Endothelial cell of umbilical vein (primary cell): Measurements from ENCODE around the gene SUOX. TPM values are rescaled to one million over a fixed set of nuclear protein-coding genes. Genes with fewer than 3 reads are reported as not detected.

ENCODE experiments used
- BruUV-seq: library from RNA; stranded (reverse); fragments of 400-500 nt; replicated peaks from 2 replicates; lab custom pipeline; 2021; lab: Mats Ljungman, UMichigan
- CTCF ChIA-PET: fragments of 300-600, 350-600 bp; sonication (Branson Sonifier 250); formaldehyde crosslinking; loops from one replicate; lab custom pipeline; 2021; ENCODE audit warnings: antibody characterized with exemption, inconsistent platforms; lab: Charles Lee
- POLR2A ChIA-PET: fragments of 300-600, 350-600 bp; sonication (Branson Sonifier 250); formaldehyde crosslinking; loops from one replicate; lab custom pipeline; 2021; ENCODE audit warnings: antibody characterized with exemption, inconsistent platforms; lab: Charles Lee
- DNase-seq: peaks from one replicate; pipeline ENCODE4 v3.0.0-alpha.2; 2011; ENCODE audit warnings: low read depth, low spot score
- FAIRE-seq: peaks from 2 replicates; lab custom pipeline; 2011; peaks lifted over from hg19 to GRCh38; lab: Jason Lieb, UNC
- H2AFZ ChIP-seq: 2 replicates; pipeline ENCODE4 v1.6.0; 2012; ENCODE audit warnings: low read depth, low read length, control low read depth, inconsistent platforms
- H3K27ac ChIP-seq: 2 replicates; pipeline ENCODE4 v1.5.1; 2011; ENCODE audit warnings: low read depth, mild to moderate bottlenecking, control low read depth, low read length, moderate library complexity; ENCODE audit not compliant: insufficient read depth
- H3K27me3 ChIP-seq, 2 experiments: 2 replicates each; pipeline versions ENCODE4 v1.6.0 to v1.6.1; 2011; ENCODE audit warnings: low read length in 2 of 2, mixed read lengths in 1 of 2; ENCODE audit not compliant: control insufficient read depth in 2 of 2, insufficient read depth in 2 of 2
- H3K36me3 ChIP-seq, 2 experiments: 2 replicates in 1 of 2; 3 replicates in 1 of 2; pipeline ENCODE4 v1.5.1; 2011; ENCODE audit warnings: low read length in 2 of 2, mild to moderate bottlenecking in 1 of 2, moderate library complexity in 1 of 2; ENCODE audit not compliant: control insufficient read depth in 2 of 2, insufficient read depth in 2 of 2; ENCODE audit errors: extremely low read depth in 1 of 2
- H3K4me1 ChIP-seq: 3 replicates; pipeline ENCODE4 v1.5.1; 2011; ENCODE audit warnings: mild to moderate bottlenecking, low read length; ENCODE audit not compliant: control insufficient read depth, insufficient read depth; ENCODE audit errors: extremely low read depth
- H3K4me2 ChIP-seq: 2 replicates; pipeline ENCODE4 v1.6.1; 2011; ENCODE audit warnings: low read length, control low read depth, mixed read lengths; ENCODE audit not compliant: insufficient read depth
- H3K4me3 ChIP-seq, 3 experiments: fragments of 200-600 bp in 1 of 3; sonication (generic), shearing (Covaris generic) in 1 of 3; replicated peaks in 1 of 3; 2 replicates each; pipeline ENCODE4 v1.5.1; 2011 to 2016; ENCODE audit warnings: control low read depth in 3 of 3, low read length in 3 of 3, mild to moderate bottlenecking in 2 of 3, inconsistent platforms in 1 of 3, low read depth in 1 of 3, moderate library complexity in 1 of 3; ENCODE audit not compliant: insufficient read depth in 1 of 3
- H3K79me2 ChIP-seq: 2 replicates; pipeline ENCODE4 v1.6.0; 2012; ENCODE audit warnings: low read length, inconsistent platforms; ENCODE audit not compliant: control insufficient read depth, insufficient read depth
- H3K9ac ChIP-seq: replicated peaks from 2 replicates; pipeline ENCODE3; 2011; ENCODE audit warnings: low read length, control low read depth; ENCODE audit not compliant: insufficient read depth; ENCODE audit errors: extremely low read depth
- H3K9me1 ChIP-seq: replicated peaks from 3 replicates; pipeline ENCODE4 v1.6.0; 2011; ENCODE audit warnings: mild to moderate bottlenecking, low read length; ENCODE audit not compliant: control insufficient read depth, insufficient read depth; ENCODE audit errors: extremely low read depth
- H3K9me3 ChIP-seq: replicated peaks from 2 replicates; pipeline ENCODE4 v1.5.1; 2012; ENCODE audit warnings: low read length, inconsistent platforms; ENCODE audit not compliant: control insufficient read depth, insufficient read depth
- H4K20me1 ChIP-seq: replicated peaks from 2 replicates; pipeline ENCODE3; 2011; ENCODE audit warnings: mild to moderate bottlenecking, low read length; ENCODE audit not compliant: control insufficient read depth, insufficient read depth; ENCODE audit errors: extremely low read depth
- EZH2 ChIP-seq: IDR thresholded peaks from 2 replicates; pipeline ENCODE4 v1.6.1; 2012; ENCODE audit warnings: borderline replicate concordance, low read depth, mild to moderate bottlenecking, moderate library complexity, low read length, inconsistent platforms; ENCODE audit not compliant: severe bottlenecking
- FOS ChIP-seq: IDR thresholded peaks from 2 replicates; pipeline ENCODE4 v1.6.1; 2011; ENCODE audit warnings: mild to moderate bottlenecking, low read length, moderate library complexity, borderline replicate concordance; ENCODE audit not compliant: insufficient read depth
- GATA2 ChIP-seq: IDR thresholded peaks from 2 replicates; pipeline ENCODE4 v1.7.0; 2011; ENCODE audit warnings: low read depth, mild to moderate bottlenecking, moderate library complexity, mixed read lengths, low read length; ENCODE audit not compliant: insufficient read length, insufficient read depth
- JUN ChIP-seq: IDR thresholded peaks from 2 replicates; pipeline ENCODE4 v1.6.1; 2011; ENCODE audit warnings: borderline replicate concordance, low read depth; ENCODE audit not compliant: insufficient read length, insufficient read depth
- MAX ChIP-seq: IDR thresholded peaks from 2 replicates; pipeline ENCODE4 v1.6.1; 2011; ENCODE audit not compliant: insufficient read depth, insufficient read length
- MYC ChIP-seq: IDR thresholded peaks from one replicate; pipeline ENCODE4 v1.6.1; 2011; ENCODE audit warnings: mild to moderate bottlenecking, low read depth, low read length
- POLR2A ChIP-seq: IDR thresholded peaks from 2 replicates; pipeline ENCODE4 v1.6.1; 2012; ENCODE audit warnings: low read depth, mild to moderate bottlenecking, control low read depth, low read length
- POLR2AphosphoS5 ChIP-seq: IDR thresholded peaks from 2 replicates; pipeline ENCODE4 v1.6.1; 2012; ENCODE audit warnings: low read depth, mild to moderate bottlenecking, control low read depth, low read length, moderate library complexity; ENCODE audit not compliant: insufficient read depth
- dilution Hi-C: fragments of 300-500 bp; cut with MboI; formaldehyde crosslinking; loops from one replicate; pipeline ENCODE4 v1.15.0; 2019; ENCODE audit warnings: low sequenced_read_pairs; ENCODE audit not compliant: extremely low pct_ligation_motif_present
- intact Hi-C: fragments of 100-400 bp; cut with micrococcal nuclease; formaldehyde crosslinking; loops from one replicate; pipeline ENCODE4 v1.10.0; 2022
- polyA plus RNA-seq, 4 experiments: library from polyadenylated mRNA; depleted of rRNA in 3 of 4; stranded (reverse) in 3 of 4; unstranded in 1 of 4; fragments of >200 nt; gene quantifications; 2 replicates each; pipeline versions ENCODE4 v1.2.1 to v1.2.3, GENCODE V29; 2011 to 2012; ENCODE audit warnings: missing spikeins in 1 of 4
- total RNA-seq: library from RNA; stranded (reverse); gene quantifications from 2 replicates; pipeline ENCODE4 v1.2.3, GENCODE V29; 2021
- TF ChIP-seq, protein P1 (sequence below), 2 donors: IDR thresholded peaks; 1 replicate in 1 of 2; 2 replicates in 1 of 2; pipeline ENCODE4 v1.5.1; 2011; ENCODE audit warnings: low read length in 2 of 2, mild to moderate bottlenecking in 2 of 2, moderate library complexity in 2 of 2, control low read depth in 1 of 2, inconsistent platforms in 1 of 2, low read depth in 1 of 2; ENCODE audit not compliant: insufficient read depth in 1 of 2; ENCODE audit errors: extremely low read depth in 1 of 2

The SUOX gene
- total and polyA plus RNA-seq, 2 donors (not counting 3 experiments of a cell fraction or from before 2014, with no cell fraction given), result 24.3 to 31.4 TPM

- no peak for FAIRE-seq
- intact Hi-C loops, result loop anchor here (1.0 to 2.0 kb wide), 5 partner anchors 12 to 290 kb away; partner anchors contain the start of gene RPS26
- peaks cover 2 to 7% of the 10 kb centered on the region in 2 experiments for H3K36me3 ChIP-seq
- no peaks in the 10 kb centered on the region for H3K9me3 ChIP-seq
- peak; percentile 76 for DNase-seq
- H4K20me1 ChIP-seq, result no peaks in the 10 kb centered on the region
- peak overlapping the region in 1 of 3 experiments; percentile 38 for H3K4me3 ChIP-seq
- ChIA-PET POLR2A (interaction anchor here (0.9 to 1.4 kb wide), 2 partner anchors 11 to 33 kb away, joined by 4 to 9 read pairs; partner anchors contain the start of gene SUOX), CTCF (interaction anchor here (0.7 to 5.4 kb wide), 35 partner anchors 8 to 305 kb away, joined by 3 to 295 read pairs (median 6); partner anchors contain the start of genes CD63, PA2G4, RAB5B and SUOX)
- H3K4me1 ChIP-seq, result peaks cover 17% of the 10 kb centered on the region
- no peaks in the 10 kb centered on the region for H3K27me3 ChIP-seq
- BruUV-seq, result no TSS peak
- dilution Hi-C loops, result no loop called here
- H3K9me1 ChIP-seq, result no peaks in the 10 kb centered on the region
- peak overlapping the region; percentile 61 for H2AFZ ChIP-seq
- TF ChIP-seq, protein P1, sequence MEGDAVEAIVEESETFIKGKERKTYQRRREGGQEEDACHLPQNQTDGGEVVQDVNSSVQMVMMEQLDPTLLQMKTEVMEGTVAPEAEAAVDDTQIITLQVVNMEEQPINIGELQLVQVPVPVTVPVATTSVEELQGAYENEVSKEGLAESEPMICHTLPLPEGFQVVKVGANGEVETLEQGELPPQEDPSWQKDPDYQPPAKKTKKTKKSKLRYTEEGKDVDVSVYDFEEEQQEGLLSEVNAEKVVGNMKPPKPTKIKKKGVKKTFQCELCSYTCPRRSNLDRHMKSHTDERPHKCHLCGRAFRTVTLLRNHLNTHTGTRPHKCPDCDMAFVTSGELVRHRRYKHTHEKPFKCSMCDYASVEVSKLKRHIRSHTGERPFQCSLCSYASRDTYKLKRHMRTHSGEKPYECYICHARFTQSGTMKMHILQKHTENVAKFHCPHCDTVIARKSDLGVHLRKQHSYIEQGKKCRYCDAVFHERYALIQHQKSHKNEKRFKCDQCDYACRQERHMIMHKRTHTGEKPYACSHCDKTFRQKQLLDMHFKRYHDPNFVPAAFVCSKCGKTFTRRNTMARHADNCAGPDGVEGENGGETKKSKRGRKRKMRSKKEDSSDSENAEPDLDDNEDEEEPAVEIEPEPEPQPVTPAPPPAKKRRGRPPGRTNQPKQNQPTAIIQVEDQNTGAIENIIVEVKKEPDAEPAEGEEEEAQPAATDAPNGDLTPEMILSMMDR (IDR thresholded peaks at IDR 0.05; ENCODE audit: extremely low read depth in 1 of 2, insufficient read depth in 1 of 2, low read depth in 1 of 2, low read length in 2 of 2), result peak; percentile 82 to 89
- TF ChIP-seq POLR2A, result no peak
- H3K4me2 ChIP-seq, result peak overlapping the region; percentile 86
- no peaks in the 10 kb centered on the region for H3K79me2 ChIP-seq
- H3K27ac ChIP-seq, result peak overlapping the region; percentile 14
- H3K9ac ChIP-seq, result peak overlapping the region; percentile 20
Observed at GRCh38 chr12:56029666-56030293, 32.7 kb downstream of the SUOX start.

DNA sequence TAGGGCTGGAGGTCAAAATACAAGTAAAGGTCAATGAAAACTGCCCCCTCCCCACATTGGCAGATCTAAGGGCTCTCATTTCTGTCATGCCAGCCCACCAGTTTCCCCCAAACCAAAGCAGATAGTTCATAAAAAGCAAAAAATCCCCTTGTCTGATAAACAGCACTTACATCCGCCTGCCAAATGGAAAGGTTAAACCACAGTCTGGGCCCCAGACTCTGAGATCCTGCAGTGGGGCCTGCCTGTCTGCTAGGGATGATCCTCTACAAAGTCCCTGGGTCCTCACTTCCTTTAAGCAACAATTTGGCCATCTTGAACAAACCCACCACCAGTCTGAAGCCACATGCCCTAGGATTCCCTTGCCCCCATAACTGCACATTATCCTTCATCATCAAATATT is 34.9 kb downstream of the SUOX start:
- TF ChIP-seq FOS, result no peak
- TF ChIP-seq JUN, result no peak
- no peak for TF ChIP-seq EZH2
- TF ChIP-seq GATA2, result no peak
- TF ChIP-seq, protein P1 (IDR thresholded peaks at IDR 0.05; ENCODE audit: extremely low read depth in 1 of 2, insufficient read depth in 1 of 2, low read depth in 1 of 2, low read length in 2 of 2), result no peak
- no peak for TF ChIP-seq POLR2AphosphoS5
- no peak for TF ChIP-seq MAX
- TF ChIP-seq POLR2A, result no peak
- no peak for TF ChIP-seq MYC
- Histone ChIP-seq H3K36me3 (peaks cover 2 to 9% of the 10 kb centered on the region in 2 experiments), H3K4me3 (no peak overlapping the region), H3K4me1 (peaks cover 17% of the 10 kb centered on the region), H3K27me3 (no peaks in the 10 kb centered on the region), H2AFZ (no peak overlapping the region), H3K9me1 (no peaks in the 10 kb centered on the region), H4K20me1 (no peaks in the 10 kb centered on the region), H3K79me2 (no peaks in the 10 kb centered on the region), H3K4me2 (no peak overlapping the region), H3K9me3 (no peaks in the 10 kb centered on the region), H3K9ac (no peak overlapping the region), H3K27ac (no peak overlapping the region)
- ChIA-PET CTCF (interaction anchor here (1.5 to 2.8 kb wide), 2 partner anchors 36 to 294 kb away, joined by 3 to 14 read pairs; no protein-coding TSS in a partner anchor), POLR2A (no interaction called here)
- dilution Hi-C loops (no loop called here), intact Hi-C loops (no loop called here)
- BruUV-seq, result no TSS peak
- FAIRE-seq (no peak), DNase-seq (no peak)
